Measurements from ENCODE around the gene ARID1B.
A peak's percentile ranks its signal among the peaks of the same experiment; 100 is the strongest.

ARID1B gene

DNA sequence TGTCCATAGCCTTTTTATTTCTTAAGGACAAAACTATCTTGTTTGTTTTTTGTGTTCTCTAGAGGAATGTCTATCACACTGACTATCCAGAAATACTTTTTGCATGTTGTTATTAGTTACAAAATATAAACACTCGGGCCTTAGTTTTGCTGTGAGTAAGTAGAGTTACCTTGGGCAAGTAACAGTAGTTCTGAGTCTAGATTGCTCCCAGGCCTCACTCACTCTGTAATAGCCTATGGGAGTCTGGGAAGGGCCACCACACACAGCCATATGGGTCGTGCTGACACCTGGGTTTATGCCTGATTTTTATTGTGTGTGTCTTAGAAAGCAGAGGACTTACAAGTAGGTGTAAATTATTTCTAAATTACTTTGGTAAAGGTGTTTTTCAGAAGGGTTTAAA is 360.3 kb downstream of the ARID1B start:
- peaks cover 0 to 46% of the 10 kb centered on the region in 2 experiments; a peak in 2 of 3 replicates for H3K36me3 ChIP-seq (ENCODE audit: control insufficient read depth in 2 of 2, insufficient read depth in 1 of 2, low read length in 2 of 2)
- CTCF ChIA-PET = no interaction called here

DNA sequence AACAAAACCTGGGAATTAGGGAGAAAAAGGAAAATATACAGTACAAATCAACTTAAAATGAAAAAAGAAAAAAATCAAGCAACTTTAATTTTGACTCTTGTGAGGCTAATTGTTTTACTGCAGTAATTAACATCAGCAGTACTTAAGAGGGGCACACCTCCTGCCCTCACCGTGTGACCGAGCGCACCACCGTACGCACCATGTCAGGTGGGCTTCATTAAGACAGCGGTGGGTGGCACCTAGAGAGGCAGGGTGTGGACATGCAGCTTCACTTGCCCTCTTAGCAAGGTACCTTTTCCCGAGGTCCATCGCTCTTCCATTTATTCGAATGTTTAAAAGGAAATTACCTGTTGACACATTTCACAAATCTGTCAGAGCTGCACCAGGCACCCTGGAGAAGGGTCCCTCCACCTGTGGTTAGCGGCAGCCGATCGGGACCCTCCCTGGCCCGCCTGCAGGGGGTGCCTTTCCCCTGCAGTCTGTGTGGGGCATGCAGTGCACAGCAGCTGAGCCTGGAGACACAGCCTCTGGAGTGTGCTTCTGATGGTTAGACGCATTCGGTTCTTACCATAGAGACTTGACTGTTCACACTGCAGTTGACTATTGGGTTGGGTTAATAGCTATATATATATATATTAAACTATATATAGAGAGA is 362.0 kb downstream of the ARID1B start:
- Histone ChIP-seq H3K4me3 (ENCODE audit: low read depth, low read length) (no peak overlapping the region), H3K4me1 (ENCODE audit: control insufficient read depth, insufficient read depth, low read length) (no peaks in the 10 kb centered on the region), H3K9me3 (ENCODE audit: control insufficient read depth, insufficient read depth, low read depth, low read length) (no peaks in the 10 kb centered on the region), H3K36me3 (ENCODE audit: control insufficient read depth in 2 of 2, insufficient read depth in 1 of 2, low read length in 2 of 2) (peaks cover 0 to 34% of the 10 kb centered on the region in 2 experiments; a peak in 2 of 3 replicates), H3K27ac (ENCODE audit: extremely low read depth, low read depth, low read length) (no peak overlapping the region)
- TF ChIP-seq SCRT2 (tag by site-specific recombination; IDR thresholded peaks at IDR 0.05) (peak; percentile 30; the same call in 1 of the 2 replicates), ZNF112 (tag by site-specific recombination; IDR thresholded peaks at IDR 0.05) (no peak)
- CTCF ChIA-PET = interaction anchor here (0.6 to 2.1 kb wide), 15 partner anchors 9 to 528 kb away, joined by 3 to 7 read pairs (median 4); no protein-coding TSS in a partner anchor
- POLR2A ChIA-PET = no interaction called here

More for the DNA sequence above, 360.3 kb downstream of the ARID1B start:
- POLR2A ChIA-PET = no interaction called here
- no peak for TF ChIP-seq ATF2 (tag by site-specific recombination; IDR thresholded peaks at IDR 0.05; ENCODE audit: low read depth)
- TF ChIP-seq ZSCAN16 (tag by site-specific recombination; IDR thresholded peaks at IDR 0.05) = no peak
- TF ChIP-seq ZNF366 (tag by site-specific recombination; conservative IDR thresholded peaks at IDR 0.05) = no peak
- TF ChIP-seq ZNF837 (tag by site-specific recombination; IDR thresholded peaks at IDR 0.05) = no peak
- TF ChIP-seq SCRT1 (tag by site-specific recombination; IDR thresholded peaks at IDR 0.05; ENCODE audit: borderline replicate concordance) = no peak
- no peak for TF ChIP-seq ZNF610 (tag by site-specific recombination; IDR thresholded peaks at IDR 0.05; ENCODE audit: borderline replicate concordance)
- no peak for TF ChIP-seq ZNF311 (tag by site-specific recombination; IDR thresholded peaks at IDR 0.05; ENCODE audit: borderline replicate concordance)
- TF ChIP-seq, protein P1, sequence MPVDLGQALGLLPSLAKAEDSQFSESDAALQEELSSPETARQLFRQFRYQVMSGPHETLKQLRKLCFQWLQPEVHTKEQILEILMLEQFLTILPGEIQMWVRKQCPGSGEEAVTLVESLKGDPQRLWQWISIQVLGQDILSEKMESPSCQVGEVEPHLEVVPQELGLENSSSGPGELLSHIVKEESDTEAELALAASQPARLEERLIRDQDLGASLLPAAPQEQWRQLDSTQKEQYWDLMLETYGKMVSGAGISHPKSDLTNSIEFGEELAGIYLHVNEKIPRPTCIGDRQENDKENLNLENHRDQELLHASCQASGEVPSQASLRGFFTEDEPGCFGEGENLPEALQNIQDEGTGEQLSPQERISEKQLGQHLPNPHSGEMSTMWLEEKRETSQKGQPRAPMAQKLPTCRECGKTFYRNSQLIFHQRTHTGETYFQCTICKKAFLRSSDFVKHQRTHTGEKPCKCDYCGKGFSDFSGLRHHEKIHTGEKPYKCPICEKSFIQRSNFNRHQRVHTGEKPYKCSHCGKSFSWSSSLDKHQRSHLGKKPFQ (tag by site-specific recombination; IDR thresholded peaks at IDR 0.05) = no peak
- no peak for TF ChIP-seq ZNF211 (tag by site-specific recombination; IDR thresholded peaks at IDR 0.05; ENCODE audit: low read depth)
- no peak for TF ChIP-seq ZNF701 (tag by site-specific recombination; IDR thresholded peaks at IDR 0.05)
- no peak for TF ChIP-seq ZNF529 (tag by site-specific recombination; IDR thresholded peaks at IDR 0.05; ENCODE audit: insufficient replicate concordance)
- no peak for TF ChIP-seq ZBTB26 (tag by site-specific recombination; optimal IDR thresholded peaks at IDR 0.05)
- Histone ChIP-seq H3K4me3 (ENCODE audit: low read depth, low read length) (no peak overlapping the region), H3K9me3 (ENCODE audit: control insufficient read depth, insufficient read depth, low read depth, low read length) (no peaks in the 10 kb centered on the region), H3K4me1 (ENCODE audit: control insufficient read depth, insufficient read depth, low read length) (no peaks in the 10 kb centered on the region), H3K27ac (ENCODE audit: extremely low read depth, low read depth, low read length) (no peak overlapping the region)

GRCh38 chr6:157143171-157143889 is 366.2 kb downstream of the ARID1B start:
- peak; percentile 74; the same call in 1 of the 2 replicates for TF ChIP-seq ZNF214 (tag by site-specific recombination; IDR thresholded peaks at IDR 0.05; ENCODE audit: borderline replicate concordance)
- TF ChIP-seq ZNF549 (tag by site-specific recombination; IDR thresholded peaks at IDR 0.05) = no peak
- CTCF ChIA-PET = interaction anchor here (1.0 kb wide), 1 partner anchor 131 kb away, joined by 3 read pairs; no protein-coding TSS in a partner anchor
- POLR2A ChIA-PET = no interaction called here
- H3K27ac ChIP-seq (ENCODE audit: extremely low read depth, low read depth, low read length) = no peak overlapping the region
- H3K4me3 ChIP-seq (ENCODE audit: low read depth, low read length) = no peak overlapping the region
- no peaks in the 10 kb centered on the region for H3K9me3 ChIP-seq (ENCODE audit: control insufficient read depth, insufficient read depth, low read depth, low read length)
- no peaks in the 10 kb centered on the region for H3K4me1 ChIP-seq (ENCODE audit: control insufficient read depth, insufficient read depth, low read length)
- peaks cover 0 to 17% of the 10 kb centered on the region in 2 experiments; a peak in 2 of 3 replicates for H3K36me3 ChIP-seq (ENCODE audit: control insufficient read depth in 2 of 2, insufficient read depth in 1 of 2, low read length in 2 of 2)

Data from HEK293 (cell line).